ENCODE results near the gene OBSL1.

DNA sequence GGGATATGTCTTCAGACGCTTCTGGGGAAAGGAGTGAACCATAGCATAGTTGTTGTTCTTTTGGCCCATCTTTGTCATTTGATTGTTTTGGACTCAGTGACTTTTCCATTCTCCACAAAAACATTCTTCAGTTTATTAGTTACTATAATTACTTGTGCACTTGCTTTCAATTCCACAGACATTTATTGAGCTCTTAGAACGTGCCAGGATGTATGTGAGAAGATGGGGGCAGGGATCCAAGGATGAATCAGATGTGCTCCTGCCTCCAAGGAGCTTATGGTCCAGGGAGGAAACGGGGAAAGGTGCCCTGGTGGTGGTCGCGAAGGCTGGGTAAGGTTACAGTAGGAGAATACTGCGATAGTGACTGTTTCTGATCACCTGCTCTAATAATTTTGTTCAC, 49.2 kb upstream of the OBSL1 start:
- TF ChIP-seq, protein P1, sequence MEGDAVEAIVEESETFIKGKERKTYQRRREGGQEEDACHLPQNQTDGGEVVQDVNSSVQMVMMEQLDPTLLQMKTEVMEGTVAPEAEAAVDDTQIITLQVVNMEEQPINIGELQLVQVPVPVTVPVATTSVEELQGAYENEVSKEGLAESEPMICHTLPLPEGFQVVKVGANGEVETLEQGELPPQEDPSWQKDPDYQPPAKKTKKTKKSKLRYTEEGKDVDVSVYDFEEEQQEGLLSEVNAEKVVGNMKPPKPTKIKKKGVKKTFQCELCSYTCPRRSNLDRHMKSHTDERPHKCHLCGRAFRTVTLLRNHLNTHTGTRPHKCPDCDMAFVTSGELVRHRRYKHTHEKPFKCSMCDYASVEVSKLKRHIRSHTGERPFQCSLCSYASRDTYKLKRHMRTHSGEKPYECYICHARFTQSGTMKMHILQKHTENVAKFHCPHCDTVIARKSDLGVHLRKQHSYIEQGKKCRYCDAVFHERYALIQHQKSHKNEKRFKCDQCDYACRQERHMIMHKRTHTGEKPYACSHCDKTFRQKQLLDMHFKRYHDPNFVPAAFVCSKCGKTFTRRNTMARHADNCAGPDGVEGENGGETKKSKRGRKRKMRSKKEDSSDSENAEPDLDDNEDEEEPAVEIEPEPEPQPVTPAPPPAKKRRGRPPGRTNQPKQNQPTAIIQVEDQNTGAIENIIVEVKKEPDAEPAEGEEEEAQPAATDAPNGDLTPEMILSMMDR (IDR thresholded peaks at IDR 0.05) = no peak
- TF ChIP-seq POLR2AphosphoS5 (IDR thresholded peaks at IDR 0.05) (no peak), POLR2A (IDR thresholded peaks at IDR 0.05) (no peak), EP300 (IDR thresholded peaks at IDR 0.05) (no peak)

Measured in upper lobe of left lung (tissue), 4 donors.